H1 (cell line): ENCODE results near the gene NEDD8. TPM values are rescaled to one million over a fixed set of nuclear protein-coding genes. Genes with fewer than 3 reads are reported as not detected.
"Not testable (repeated sequence)": the region's sequence is repeated elsewhere in the genome, so short reads cannot be mapped to it uniquely, and the experiment has no call there.

Experiments
- CTCF ChIA-PET: fragments of 300-600 bp; sonication (Branson Sonifier 250); formaldehyde crosslinking; loops from one replicate; lab custom pipeline; 2021; ENCODE audit not compliant: partially characterized antibody; lab: Charles Lee
- POLR2A ChIA-PET: fragments of 300-600 bp; sonication (Branson Sonifier 250); formaldehyde crosslinking; loops from one replicate; lab custom pipeline; 2021; ENCODE audit warnings: inconsistent platforms; ENCODE audit not compliant: partially characterized antibody; lab: Charles Lee
- DNase-seq, 2 experiments: peaks; one replicate each; pipeline versions ENCODE4 v3.0.0 to v3.0.0-alpha.2; 2010 to 2022; ENCODE audit warnings: low spot score in 2 of 2, low read depth in 1 of 2, mixed read lengths in 1 of 2
- FAIRE-seq: peaks from 2 replicates; lab custom pipeline; 2011; peaks lifted over from hg19 to GRCh38; lab: Jason Lieb, UNC
- H2AFZ ChIP-seq: 2 replicates; pipeline ENCODE4 v1.8.1; 2012; ENCODE audit warnings: low read length, inconsistent platforms
- H2AK5ac ChIP-seq: 2 replicates; pipeline ENCODE4 v1.6.1; 2013; ENCODE audit warnings: low read depth, low read length
- H2BK120ac ChIP-seq: replicated peaks from 2 replicates; pipeline ENCODE3; 2013; ENCODE audit warnings: low read depth, low read length, inconsistent platforms
- H2BK12ac ChIP-seq: 2 replicates; pipeline ENCODE4 v1.6.1; 2013; ENCODE audit warnings: low read depth, low read length
- H2BK15ac ChIP-seq: 2 replicates; pipeline ENCODE4 v1.6.1; 2013; ENCODE audit warnings: low read length
- H2BK20ac ChIP-seq: 2 replicates; pipeline ENCODE4 v1.6.1; 2013; ENCODE audit warnings: low read length
- H2BK5ac ChIP-seq: 2 replicates; pipeline ENCODE4 v1.6.1; 2013; ENCODE audit warnings: low read depth, low read length
- H3K14ac ChIP-seq: 2 replicates; pipeline ENCODE4 v1.6.1; 2013; ENCODE audit warnings: inconsistent platforms; ENCODE audit not compliant: insufficient read length
- H3K18ac ChIP-seq: 2 replicates; pipeline ENCODE4 v1.6.1; 2013; ENCODE audit warnings: low read length; ENCODE audit errors: extremely low read depth
- H3K23ac ChIP-seq: 2 replicates; pipeline ENCODE4 v1.6.1; 2013; ENCODE audit warnings: inconsistent platforms; ENCODE audit not compliant: insufficient read length
- H3K23me2 ChIP-seq: 2 replicates; pipeline ENCODE4 v1.6.1; 2013; ENCODE audit warnings: low read depth, low read length
- H3K27ac ChIP-seq: 2 replicates; pipeline ENCODE4 v1.6.1; 2011; ENCODE audit warnings: low read depth, low read length, inconsistent platforms
- H3K27me3 ChIP-seq, 4 experiments: replicated peaks in 1 of 4; 1 replicate in 1 of 4; 2 replicates in 3 of 4; pipeline versions ENCODE4 v1.6.1 to v1.8.1; 2011 to 2013; ENCODE audit warnings: low read length in 3 of 4, mild to moderate bottlenecking in 3 of 4, inconsistent platforms in 2 of 4, mixed read lengths in 2 of 4, moderate library complexity in 1 of 4; ENCODE audit not compliant: control insufficient read depth in 3 of 4, insufficient read depth in 3 of 4; ENCODE audit errors: extremely low read depth in 1 of 4
- H3K36me3 ChIP-seq, 4 experiments: 2 replicates each; pipeline versions ENCODE4 v1.6.1 to v1.8.1; 2011 to 2013; ENCODE audit warnings: mild to moderate bottlenecking in 4 of 4, low read length in 3 of 4, moderate library complexity in 2 of 4, control low read depth in 1 of 4, inconsistent platforms in 1 of 4; ENCODE audit not compliant: insufficient read depth in 4 of 4, control insufficient read depth in 2 of 4
- H3K4ac ChIP-seq: replicated peaks from 2 replicates; pipeline ENCODE3; 2013; ENCODE audit warnings: low read length, low read depth, mixed read lengths, inconsistent platforms; ENCODE audit not compliant: insufficient read length
- H3K4me1 ChIP-seq, 4 experiments: replicated peaks in 1 of 4; 1 replicate in 1 of 4; 2 replicates in 3 of 4; pipeline versions ENCODE4 v1.6.1 to v1.8.1; 2011 to 2013; ENCODE audit warnings: low read length in 3 of 4, inconsistent platforms in 2 of 4, mixed read lengths in 1 of 4; ENCODE audit not compliant: insufficient read depth in 4 of 4, control insufficient read depth in 3 of 4
- H3K4me2 ChIP-seq, 2 experiments: 2 replicates each; pipeline versions ENCODE4 v1.6.1 to v1.8.1; 2011 to 2013; ENCODE audit warnings: low read depth in 2 of 2, low read length in 2 of 2, control low read depth in 1 of 2, inconsistent platforms in 1 of 2, mild to moderate bottlenecking in 1 of 2; ENCODE audit not compliant: insufficient read depth in 1 of 2
- H3K4me3 ChIP-seq, 4 experiments: fragments of 200-600, 300-600 bp in 1 of 4; sonication (generic), shearing (Covaris generic), sonication (Bioruptor Twin) in 1 of 4; 2 replicates each; pipeline versions ENCODE4 v1.5.1 to v1.8.1; 2011 to 2016; ENCODE audit warnings: low read length in 4 of 4, low read depth in 3 of 4, control low read depth in 2 of 4, inconsistent platforms in 2 of 4, mild to moderate bottlenecking in 2 of 4, mixed read lengths in 1 of 4, moderate library complexity in 1 of 4; ENCODE audit not compliant: insufficient read depth in 2 of 4; ENCODE audit errors: extremely low read depth in 1 of 4
- H3K56ac ChIP-seq: replicated peaks from 2 replicates; pipeline ENCODE3; 2013; ENCODE audit warnings: low read depth, mild to moderate bottlenecking, mixed read lengths, low read length, inconsistent platforms; ENCODE audit not compliant: insufficient read length
- H3K79me1 ChIP-seq: 2 replicates; pipeline ENCODE4 v1.6.1; 2013; ENCODE audit warnings: low read depth, low read length, control low read depth
- H3K79me2 ChIP-seq, 2 experiments: 2 replicates each; pipeline versions ENCODE4 v1.6.1 to v1.8.1; 2012 to 2013; ENCODE audit warnings: low read length in 2 of 2, mild to moderate bottlenecking in 2 of 2, inconsistent platforms in 1 of 2; ENCODE audit not compliant: insufficient read depth in 2 of 2, control insufficient read depth in 1 of 2
- H3K9ac ChIP-seq, 4 experiments: replicated peaks in 1 of 4; 1 replicate in 1 of 4; 2 replicates in 3 of 4; pipeline versions ENCODE4 v1.6.1 to v1.8.1; 2011 to 2013; ENCODE audit warnings: low read depth in 3 of 4, low read length in 3 of 4, control low read depth in 2 of 4, mild to moderate bottlenecking in 2 of 4, moderate library complexity in 2 of 4, inconsistent platforms in 1 of 4; ENCODE audit errors: extremely low read depth in 1 of 4
- H3K9me3 ChIP-seq, 2 experiments: 2 replicates each; pipeline versions ENCODE4 v1.6.1 to v1.8.1; 2012 to 2013; ENCODE audit warnings: mild to moderate bottlenecking in 2 of 2, moderate library complexity in 2 of 2, control low read depth in 1 of 2, inconsistent platforms in 1 of 2, low read depth in 1 of 2, low read length in 1 of 2, mixed read lengths in 1 of 2; ENCODE audit not compliant: insufficient read depth in 2 of 2
- H4K20me1 ChIP-seq, 2 experiments: replicated peaks in 1 of 2; 2 replicates each; pipeline versions ENCODE3 to v1.8.1; 2011 to 2013; ENCODE audit warnings: inconsistent platforms in 2 of 2, low read length in 2 of 2, mild to moderate bottlenecking in 1 of 2; ENCODE audit not compliant: insufficient read depth in 2 of 2, control insufficient read depth in 1 of 2
- H4K5ac ChIP-seq: 2 replicates; pipeline ENCODE4 v1.6.1; 2013; ENCODE audit warnings: low read length, low read depth, mixed read lengths, inconsistent platforms; ENCODE audit not compliant: insufficient read length
- H4K8ac ChIP-seq: 2 replicates; pipeline ENCODE4 v1.8.0; 2013; ENCODE audit warnings: mild to moderate bottlenecking, moderate library complexity, low read length, inconsistent platforms; ENCODE audit not compliant: insufficient read depth; ENCODE audit errors: extremely low read depth
- H4K91ac ChIP-seq: replicated peaks from 2 replicates; pipeline ENCODE3; 2013; ENCODE audit warnings: low read length, mixed read lengths, inconsistent platforms; ENCODE audit not compliant: insufficient read length
- WGBS, 2 experiments: shearing (Covaris generic) in 1 of 2; methylation state at CpG; one replicate each; pipeline versions ENCODE4 v1.1.6 to v1.1.7; 2013 to 2015; ENCODE audit warnings: low lambda C conversion rate in 2 of 2, mixed read lengths in 2 of 2, inconsistent platforms in 1 of 2, low coverage in 1 of 2, missing lambda C conversion rate in 1 of 2; ENCODE audit not compliant: insufficient replicate concordance in 2 of 2, insufficient coverage in 1 of 2, insufficient read length in 1 of 2; ENCODE audit errors: extremely low coverage in 1 of 2, missing lambda C conversion rate in 1 of 2; 5-methylcytosine and 5-hydroxymethylcytosine counted together
- polyA plus RNA-seq, 7 experiments: library from polyadenylated mRNA; depleted of rRNA in 3 of 7; stranded (reverse) in 5 of 7; unstranded in 2 of 7; fragments of >200 nt in 5 of 7; fragments of 200-250 nt in 2 of 7; gene quantifications; 1 replicate in 5 of 7; 2 replicates in 1 of 7; 4 replicates in 1 of 7; pipeline versions ENCODE4 v1.2.1 to v1.2.3, GENCODE V29; 2011 to 2013; ENCODE audit warnings: missing spikeins in 2 of 7, mixed read lengths in 2 of 7
- total RNA-seq: library from RNA; stranded (reverse); fragmentation: NEBNext Ultra II Directional; extraction: Animal tissue kit (Norgen Biotek cat#: 25700); gene quantifications from 2 replicates; pipeline ENCODE4 v1.2.1, GENCODE V29; 2021

Gene NEDD8
- total and polyA plus RNA-seq, 2 of the 8 experiments (the other 6 are each of a cell fraction or from before 2014, with no cell fraction given): 253 to 317 TPM

GRCh38 chr14:24202538-24202937 is 29.6 kb downstream of the NEDD8 start:
- not testable (repeated sequence) for FAIRE-seq, H4K5ac ChIP-seq, H3K18ac ChIP-seq, H3K79me1 ChIP-seq, DNase-seq, H3K56ac ChIP-seq, H3K27me3 ChIP-seq, H4K91ac ChIP-seq, H3K4ac ChIP-seq, H4K8ac ChIP-seq, H2AFZ ChIP-seq, H3K23ac ChIP-seq, H2BK20ac ChIP-seq, H2BK15ac ChIP-seq, H2BK12ac ChIP-seq, H3K9me3 ChIP-seq, H2BK120ac ChIP-seq, H3K4me1 ChIP-seq, H3K14ac ChIP-seq, H3K23me2 ChIP-seq, H3K9ac ChIP-seq, H3K79me2 ChIP-seq, H4K20me1 ChIP-seq, H2AK5ac ChIP-seq
- WGBS, 2 experiments: 45% methylated on average over 8 of the region's 8 CpGs; no CpG with 5 or more reads in 1 of the 2 experiments
- peak overlapping the region; percentile 63; the same call in 1 of the 2 replicates for H3K27ac ChIP-seq
- peaks cover 9 to 34% (median 22%) of the 10 kb centered on the region in 4 experiments; a peak in 7 of 8 replicates for H3K36me3 ChIP-seq
- H3K4me3 ChIP-seq: peak overlapping the region in 1 of 4 experiments; percentile 36; a peak in 2 of 8 replicates
- peak overlapping the region; percentile 38 to 45; a peak in 1 of 4 replicates for H3K4me2 ChIP-seq
- POLR2A ChIA-PET: interaction anchor here (0.9 to 5.0 kb wide), 7 partner anchors 11 to 40 kb away, joined by 3 to 24 read pairs (median 6); partner anchors contain the start of genes CHMP4A, IPO4, MDP1 and REC8
- CTCF ChIA-PET: interaction anchor here (1.0 to 2.3 kb wide), 2 partner anchors 12 to 14 kb away, joined by 3 to 9 read pairs; partner anchors contain the start of gene CHMP4A
- H2BK5ac ChIP-seq: 0 out of 2 replicates have a peak overlapping the region, but pooled peaks have one; percentile 89
